Measurements from ENCODE around the gene MED23. TPM values are rescaled to one million over a fixed set of nuclear protein-coding genes. Genes with fewer than 3 reads are reported as not detected.
A peak's percentile ranks its signal among the peaks of the same experiment; 100 is the strongest.
"Not testable (repeated sequence)": the region's sequence is repeated elsewhere in the genome, so short reads cannot be mapped to it uniquely, and the experiment has no call there.

Gene MED23
- total and polyA plus RNA-seq, 2 experiments from 2014 or later: 8.6 to 23.6 TPM

DNA sequence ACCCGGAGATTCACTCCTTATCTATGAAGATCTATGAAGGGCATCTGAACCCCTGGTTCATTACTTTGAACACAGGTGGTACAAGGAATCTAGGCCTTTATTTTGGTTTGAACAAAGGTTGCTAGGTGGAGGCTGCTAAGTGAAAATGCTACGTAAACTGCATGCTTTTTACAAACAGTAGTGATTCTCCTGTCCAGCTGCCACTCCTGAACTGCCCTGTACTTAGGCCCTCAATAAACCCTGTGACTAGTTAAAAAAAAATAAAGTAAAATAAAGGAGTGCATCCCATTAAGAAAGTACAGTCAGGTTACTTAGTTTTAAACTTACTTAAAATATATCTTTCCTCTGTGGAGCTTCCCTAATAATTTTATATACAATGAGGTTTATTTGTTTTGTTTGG lies 82.7 kb downstream of the MED23 start (continued):
- TF ChIP-seq ZNF462 (CRISPR knock-in tag; IDR thresholded peaks at IDR 0.05) (no peak), JUNB (IDR thresholded peaks at IDR 0.05; ENCODE audit: unreplicated experiment) (no peak), ZNF114 (CRISPR knock-in tag; IDR thresholded peaks at IDR 0.05) (no peak), POLR2AphosphoS5 (IDR thresholded peaks at IDR 0.05; ENCODE audit: low read depth) (no peak), EZH2phosphoT487 (IDR thresholded peaks at IDR 0.05; ENCODE audit: unreplicated experiment) (no peak)
- TF ChIP-seq, protein P1, sequence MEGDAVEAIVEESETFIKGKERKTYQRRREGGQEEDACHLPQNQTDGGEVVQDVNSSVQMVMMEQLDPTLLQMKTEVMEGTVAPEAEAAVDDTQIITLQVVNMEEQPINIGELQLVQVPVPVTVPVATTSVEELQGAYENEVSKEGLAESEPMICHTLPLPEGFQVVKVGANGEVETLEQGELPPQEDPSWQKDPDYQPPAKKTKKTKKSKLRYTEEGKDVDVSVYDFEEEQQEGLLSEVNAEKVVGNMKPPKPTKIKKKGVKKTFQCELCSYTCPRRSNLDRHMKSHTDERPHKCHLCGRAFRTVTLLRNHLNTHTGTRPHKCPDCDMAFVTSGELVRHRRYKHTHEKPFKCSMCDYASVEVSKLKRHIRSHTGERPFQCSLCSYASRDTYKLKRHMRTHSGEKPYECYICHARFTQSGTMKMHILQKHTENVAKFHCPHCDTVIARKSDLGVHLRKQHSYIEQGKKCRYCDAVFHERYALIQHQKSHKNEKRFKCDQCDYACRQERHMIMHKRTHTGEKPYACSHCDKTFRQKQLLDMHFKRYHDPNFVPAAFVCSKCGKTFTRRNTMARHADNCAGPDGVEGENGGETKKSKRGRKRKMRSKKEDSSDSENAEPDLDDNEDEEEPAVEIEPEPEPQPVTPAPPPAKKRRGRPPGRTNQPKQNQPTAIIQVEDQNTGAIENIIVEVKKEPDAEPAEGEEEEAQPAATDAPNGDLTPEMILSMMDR (conservative IDR thresholded peaks at IDR 0.05; ENCODE audit: low read depth in 2 of 2): no peak

- not testable (repeated sequence) for H3K36me3 ChIP-seq (ENCODE audit: insufficient read depth); H3K4me1 Mint-ChIP-seq; H3K4me1 ChIP-seq (ENCODE audit: insufficient read depth); H3K27ac Mint-ChIP-seq; H3K9me3 Mint-ChIP-seq; H3K27me3 Mint-ChIP-seq (ENCODE audit: insufficient read depth, low read depth, poor library complexity); H3F3A ChIP-seq (replicated peaks; ENCODE audit: low read depth); H4K20me1 ChIP-seq (replicated peaks; ENCODE audit: insufficient read depth); DNase-seq (ENCODE audit: low spot score); H3K27me3 ChIP-seq (ENCODE audit: insufficient read depth); H3K4me3 Mint-ChIP-seq; ATAC-seq; H3K9me2 ChIP-seq (ENCODE audit: insufficient read depth); H3K4me3 ChIP-seq; H3K36me3 Mint-ChIP-seq (ENCODE audit: low read depth); H3K4me2 ChIP-seq; H3K79me2 ChIP-seq (replicated peaks; ENCODE audit: insufficient read depth); H3K27ac ChIP-seq (ENCODE audit: low read depth)
- H2AFZ ChIP-seq: peak overlapping the region; percentile 63
These were observed 89.4 kb downstream of the MED23 start for GRCh38 chr6:131538615-131539014.
